Stimulated activated CD4-positive, alpha-beta T cell treated with anti-CD3 and anti-CD28 coated beads, TNF-alpha, amount 100 ng/mL, for 1 hour (primary cell): ENCODE results near the gene FLNA.
"Not testable (repeated sequence)": the region's sequence is repeated elsewhere in the genome, so short reads cannot be mapped to it uniquely, and the experiment has no call there.

Experiments
- DNase-seq, 3 donors: peaks; one replicate each; pipeline ENCODE4 v3.0.0-alpha.2; 2020; ENCODE audit warnings: low read depth in 3 of 3, low spot score in 1 of 3

Gene FLNA

DNA sequence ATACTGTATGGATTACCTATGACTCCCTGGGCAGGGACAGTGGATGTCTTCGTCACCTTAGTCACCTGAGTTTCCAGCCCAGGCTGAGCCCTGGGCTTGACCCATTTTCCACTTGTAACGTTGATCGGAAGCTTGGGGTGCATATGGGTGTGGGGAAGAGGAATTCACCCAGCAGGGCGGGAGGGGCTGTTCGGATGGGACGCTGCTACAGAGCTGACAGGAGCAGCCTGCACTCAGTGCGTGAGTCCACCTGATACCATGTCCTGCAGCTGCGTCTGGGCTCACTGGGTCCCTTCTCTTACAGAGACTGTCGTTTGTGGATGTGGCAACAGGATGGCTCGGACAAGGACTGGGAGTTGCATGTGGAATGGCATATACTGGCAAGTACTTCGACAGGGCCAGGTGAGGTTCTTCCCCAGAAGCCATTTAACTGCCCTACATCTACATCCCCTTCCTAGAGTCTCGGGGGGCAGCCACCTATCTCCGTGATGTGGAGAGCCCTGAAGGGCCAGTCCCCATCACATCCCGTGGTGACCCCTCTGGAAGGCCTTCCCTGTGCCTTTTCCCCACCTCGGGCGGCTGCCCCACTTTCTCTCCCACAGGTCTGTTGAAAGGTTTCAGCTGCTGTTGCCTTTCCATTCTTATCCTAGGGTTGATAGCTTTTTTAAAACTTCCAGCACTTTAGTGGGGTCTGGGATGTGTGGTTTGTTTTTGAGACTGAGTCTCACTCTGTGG lies 65.2 kb downstream of the FLNA start:
- no peak for DNase-seq

DNA sequence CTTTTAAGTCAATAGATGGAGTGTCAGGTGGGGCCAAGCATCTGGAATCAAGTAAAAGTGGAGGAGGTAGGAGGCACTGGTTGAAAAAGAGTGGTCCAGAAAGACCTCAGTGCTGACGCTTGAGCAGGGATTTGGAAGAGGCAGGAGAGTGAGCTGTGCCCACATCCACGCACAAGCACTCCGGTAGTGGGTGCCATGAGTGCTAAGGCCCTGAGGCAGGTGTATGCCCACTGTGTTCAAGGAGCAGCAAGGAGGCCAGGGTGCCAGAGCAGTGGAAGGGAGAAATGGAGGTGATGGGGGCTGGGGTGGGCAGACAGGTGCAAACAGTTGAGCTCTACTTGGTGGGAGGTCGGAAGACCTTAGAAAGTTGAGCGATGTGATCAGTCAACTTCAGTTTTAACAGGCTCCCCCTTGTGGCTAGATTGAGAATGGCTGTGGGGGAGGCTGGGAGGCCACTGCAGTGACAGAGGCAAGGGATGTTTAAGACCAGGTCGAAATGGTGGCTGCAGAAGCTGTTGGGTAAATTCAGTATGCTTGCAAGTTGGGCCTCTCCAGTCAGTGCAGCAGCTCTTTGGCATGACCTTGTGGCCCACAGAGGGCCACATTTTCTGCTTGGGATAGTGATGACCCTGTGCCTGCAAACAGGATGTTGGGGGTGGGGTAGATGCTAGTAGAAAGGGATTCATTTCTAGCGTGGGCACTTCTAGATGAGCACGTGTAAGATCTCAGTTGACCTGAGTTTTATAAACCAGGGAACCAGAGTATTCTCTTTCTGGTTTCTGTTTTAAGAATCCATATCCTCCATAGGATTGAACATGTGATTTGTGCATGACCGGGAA lies 66.1 kb downstream of the FLNA start:
- peak; percentile 44 to 65 (median 58) for DNase-seq

DNA sequence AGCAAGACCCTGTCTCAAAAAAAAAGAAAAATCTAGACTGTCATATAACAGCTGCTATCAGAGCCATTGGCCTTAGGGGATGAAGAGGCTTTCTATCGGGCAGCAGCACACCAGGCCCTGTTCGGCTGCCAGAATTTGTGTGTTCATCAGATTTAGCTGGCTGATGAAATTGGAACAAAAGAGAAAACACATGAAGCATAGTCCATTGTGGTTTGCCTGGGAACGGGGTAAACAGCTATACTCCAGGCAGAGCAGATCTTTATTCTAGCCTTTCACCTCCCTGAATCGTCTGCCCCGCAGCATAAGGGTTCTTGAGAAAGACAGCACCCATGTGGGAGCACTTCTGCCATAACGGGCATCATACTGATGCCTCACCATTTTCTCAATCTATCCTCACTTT lies 67.2 kb downstream of the FLNA start:
- no peak for DNase-seq

DNA sequence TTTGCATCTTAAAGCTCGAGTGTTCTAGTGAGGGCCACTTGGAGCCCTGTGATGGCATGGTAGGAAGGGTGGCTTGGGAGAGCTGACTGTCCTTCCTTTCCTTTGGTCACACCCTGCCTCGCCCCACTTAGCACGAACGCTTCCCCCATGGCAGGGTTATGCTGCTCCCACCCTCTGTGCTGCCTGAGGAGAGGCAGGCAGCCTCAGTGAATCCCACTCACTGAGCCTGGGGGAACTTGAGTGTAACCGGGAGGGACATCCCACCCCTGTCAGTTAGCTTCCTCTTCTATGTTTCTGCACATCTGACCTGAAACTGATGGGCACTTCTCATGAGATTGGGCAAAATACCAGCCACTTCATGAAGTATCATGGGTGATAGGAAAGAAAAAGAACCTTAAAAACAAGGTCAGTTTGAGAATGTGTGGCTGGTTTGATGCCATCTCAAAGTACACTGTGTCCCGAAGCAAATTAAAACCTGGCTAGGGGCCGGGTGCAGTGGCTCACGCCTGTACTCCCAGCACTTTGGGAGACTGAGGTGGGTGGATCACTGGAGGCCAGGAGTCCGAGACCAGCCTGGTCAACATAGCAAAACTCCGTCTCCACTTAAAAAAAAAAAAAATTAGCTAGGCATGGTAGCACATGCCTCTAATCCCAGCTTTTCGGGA lies 68.8 kb downstream of the FLNA start:
- no peak for DNase-seq

DNA sequence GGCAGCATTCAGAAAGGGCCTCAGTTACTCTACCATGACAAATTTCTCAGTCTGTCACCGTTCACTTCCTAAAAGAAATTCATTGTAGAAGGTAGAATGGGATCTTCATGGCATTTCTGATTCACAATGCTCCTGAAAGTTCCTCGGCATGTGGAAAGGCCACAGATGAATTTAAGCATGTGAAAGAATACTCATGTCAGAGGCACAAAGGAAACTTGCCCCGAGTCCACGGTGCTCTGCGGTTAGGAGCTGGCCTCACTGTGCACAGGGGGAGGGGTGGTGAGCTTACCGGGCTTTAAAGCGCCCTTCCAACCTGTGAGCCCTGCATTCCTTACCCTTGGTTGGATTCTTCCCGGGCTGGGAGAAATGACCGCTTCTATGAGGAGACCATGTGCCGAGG lies 69.6 kb downstream of the FLNA start:
- no peak for DNase-seq

DNA sequence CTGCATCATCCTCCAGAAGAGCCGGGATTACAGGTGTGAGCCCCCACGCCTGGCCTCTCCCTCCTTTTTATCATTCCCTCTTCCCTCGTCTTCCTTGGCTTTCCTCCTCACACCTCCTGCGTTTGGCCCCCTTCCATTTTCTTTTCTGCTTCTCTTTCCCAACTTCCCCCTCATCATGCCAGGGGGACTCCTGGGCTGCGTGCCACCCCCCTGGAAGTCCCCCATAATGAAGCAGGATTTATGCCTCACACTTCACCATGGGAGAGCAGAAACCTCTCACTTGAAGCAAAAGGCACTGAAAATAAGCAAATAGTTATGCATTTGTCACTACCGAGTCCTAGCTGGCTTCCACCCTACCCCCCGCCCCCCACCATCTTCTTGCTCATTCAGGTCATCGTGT lies 71.0 kb downstream of the FLNA start:
- no peak for DNase-seq

DNA sequence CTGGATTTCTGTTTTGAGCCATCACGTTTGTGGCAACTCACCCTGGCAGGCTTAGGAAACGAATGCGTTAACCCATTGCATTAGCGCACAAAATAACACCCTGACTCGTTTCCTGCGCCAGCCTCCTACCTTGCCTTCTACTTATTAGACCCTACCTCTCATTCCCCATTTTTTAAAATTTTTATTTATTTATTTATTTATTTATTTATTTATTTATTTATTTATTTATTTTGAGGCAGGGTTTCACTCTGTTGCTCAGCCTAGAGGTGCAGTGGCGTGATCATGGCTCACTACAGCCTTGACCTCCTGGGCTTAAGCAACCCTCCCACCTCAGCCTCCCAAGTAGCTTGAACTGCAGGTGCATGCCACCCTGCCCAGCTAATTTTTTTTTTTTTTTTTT lies 71.4 kb downstream of the FLNA start:
- not testable (repeated sequence) for DNase-seq

DNA sequence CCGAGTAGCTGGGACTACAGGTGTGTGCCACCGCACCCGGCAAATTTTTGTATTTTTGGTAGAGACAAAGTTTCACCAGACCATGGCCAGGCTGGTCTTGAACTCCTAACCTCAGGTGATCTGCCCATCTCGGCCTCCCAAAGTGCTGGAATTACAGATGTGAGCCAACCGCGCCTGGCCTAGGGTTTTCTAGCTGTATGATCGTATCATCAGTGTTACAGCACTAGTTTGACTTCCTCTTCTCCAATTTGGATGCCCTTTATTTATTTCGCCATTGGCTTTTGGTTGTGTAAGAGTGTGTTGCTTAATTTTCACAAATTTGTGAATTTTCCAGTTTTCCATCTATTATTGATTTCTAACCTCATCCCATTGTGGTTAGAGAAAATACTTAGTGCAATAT lies 73.6 kb downstream of the FLNA start:
- DNase-seq: no peak
